Activated CD8-positive, alpha-beta memory T cell treated with anti-CD3 and anti-CD28 coated beads, Interleukin-2, amount 50 U/mL, for 1 hour (primary cell): ENCODE data around the gene ECHDC3.

Source experiments
- DNase-seq: peaks from one replicate; pipeline ENCODE4 v3.0.0-alpha.2; 2020; ENCODE audit errors: extremely low read depth

The ECHDC3 gene

DNA sequence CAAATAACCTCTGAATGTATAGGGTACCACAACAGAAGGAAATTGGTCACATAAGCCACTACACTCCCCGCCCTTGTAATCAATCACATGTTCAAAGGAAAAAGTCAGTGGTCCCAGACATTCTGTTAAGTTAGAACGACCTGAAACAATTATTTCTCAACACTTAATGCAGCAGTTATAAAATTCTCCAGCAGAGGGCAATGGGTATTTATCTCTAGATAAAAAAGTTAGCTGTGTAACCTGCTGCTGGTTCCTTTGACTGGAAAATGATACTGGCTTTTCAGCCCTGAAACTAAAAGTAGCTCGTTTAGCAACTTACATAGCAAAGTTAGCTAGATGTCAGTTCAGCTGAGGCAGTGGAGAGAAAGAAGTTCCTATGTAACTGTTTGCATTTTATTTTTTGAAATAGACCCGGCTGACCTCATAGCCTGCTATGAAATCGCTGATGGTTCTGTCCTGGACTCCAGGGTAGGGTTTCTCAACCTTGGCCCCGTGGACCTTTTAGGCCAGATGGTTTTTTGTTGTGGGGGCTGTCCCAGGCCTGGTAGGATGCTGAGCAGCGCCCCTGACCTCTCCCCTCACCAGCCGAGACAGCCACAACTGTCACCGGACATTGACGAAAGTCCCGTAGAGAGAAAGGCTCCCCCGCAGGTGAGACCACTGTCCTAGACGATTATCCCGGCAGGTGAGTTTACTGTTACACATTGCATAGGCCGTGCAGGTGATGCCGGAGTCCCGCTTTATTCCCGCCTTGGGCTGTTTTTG lies 40.8 kb downstream of the ECHDC3 start:
- no peak for DNase-seq

- DNase-seq = no peak
Observed at GRCh38 chr10:11783558-11783865, 41.3 kb downstream of the ECHDC3 start.

DNA sequence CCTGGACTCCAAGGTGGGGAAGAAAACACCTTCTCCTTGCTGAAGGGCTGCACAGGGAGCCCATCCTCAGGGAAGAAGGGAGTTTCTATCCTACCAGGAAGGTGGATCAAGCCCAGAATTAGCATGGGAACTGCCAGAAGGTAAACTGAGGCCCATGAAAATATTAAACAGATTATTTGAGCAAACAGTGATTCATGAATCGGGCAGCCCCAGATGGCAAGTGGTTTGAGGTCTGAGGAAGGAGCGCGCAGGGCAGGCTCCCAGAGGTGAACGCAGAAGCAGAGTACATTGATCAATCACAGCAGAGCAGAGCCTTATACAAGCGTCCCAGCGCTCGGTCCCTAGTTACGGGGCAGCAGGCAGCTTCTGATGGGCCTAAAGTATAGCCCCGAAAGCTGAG lies 45.2 kb downstream of the ECHDC3 start:
- DNase-seq = no peak

DNA sequence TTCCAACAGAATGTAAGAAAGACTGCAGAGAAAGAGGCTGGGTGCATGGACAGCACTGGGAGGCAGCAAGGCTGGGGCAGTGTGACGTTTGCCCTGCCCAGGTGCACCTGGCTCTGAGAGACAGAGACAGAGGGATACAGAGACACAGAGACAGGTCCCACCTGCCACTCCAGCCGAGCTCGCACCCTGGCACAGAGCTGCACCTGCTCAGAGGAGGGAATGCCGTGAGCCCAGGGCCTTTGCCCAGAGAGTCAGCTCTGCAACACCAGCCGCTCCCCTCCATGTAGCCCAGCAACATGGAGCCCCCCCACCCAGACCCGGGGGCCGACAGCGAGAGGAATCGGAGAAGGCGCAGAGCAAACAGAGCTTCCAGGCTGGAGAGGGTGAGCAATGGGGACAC lies 45.7 kb downstream of the ECHDC3 start:
- DNase-seq = no peak

GRCh38 chr10:11789306-11789705 lies 47.1 kb downstream of the ECHDC3 start:
- DNase-seq = no peak

- no peak for DNase-seq
Observed at GRCh38 chr10:11789956-11790355, 47.8 kb downstream of the ECHDC3 start.

- DNase-seq = no peak
Observed at GRCh38 chr10:11793762-11794479, 51.7 kb downstream of the ECHDC3 start.

DNA sequence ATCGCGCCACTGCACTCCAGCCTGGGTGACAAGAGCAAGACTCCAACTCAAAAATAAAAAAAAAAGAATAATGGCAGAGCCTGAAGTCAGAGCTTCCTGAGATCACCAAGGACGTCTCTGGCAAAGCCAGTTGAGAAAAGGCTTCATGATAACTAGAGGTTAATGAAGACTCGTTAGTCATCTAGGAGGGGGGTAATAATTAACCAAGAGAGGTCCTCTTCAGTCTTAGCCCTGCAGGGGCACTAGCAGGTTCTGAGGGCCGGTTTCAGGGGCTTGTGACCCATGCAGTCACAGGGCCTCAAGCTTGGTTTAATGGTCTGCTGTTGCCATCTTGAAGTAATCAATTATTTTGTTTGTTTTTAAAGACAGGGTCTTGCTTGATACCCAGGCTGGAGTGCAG lies 52.4 kb downstream of the ECHDC3 start:
- no peak for DNase-seq

- no peak for DNase-seq
Observed at GRCh38 chr10:11795101-11795920, 53.1 kb downstream of the ECHDC3 start.

- no peak for DNase-seq
Observed at GRCh38 chr10:11796474-11796873, 54.3 kb downstream of the ECHDC3 start.

DNA sequence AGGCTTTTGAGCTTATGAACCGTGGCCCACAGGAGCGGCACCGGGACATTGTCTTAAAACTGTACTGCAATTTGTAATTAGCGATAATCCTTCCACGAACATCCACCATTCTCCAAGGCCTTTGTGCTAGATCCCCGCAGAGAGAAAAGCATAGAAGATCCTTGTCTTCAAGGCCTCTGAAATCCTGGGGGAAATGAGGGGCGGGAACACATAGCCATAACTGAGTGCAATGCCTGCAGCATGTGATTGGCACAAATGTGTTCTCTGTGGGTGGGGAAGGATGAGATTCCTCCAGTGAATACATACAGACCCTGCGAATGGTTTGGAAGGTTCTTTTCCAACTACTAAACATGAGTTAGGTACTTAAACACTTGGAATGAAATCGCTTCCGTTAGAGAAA lies 55.1 kb downstream of the ECHDC3 start:
- DNase-seq = no peak

DNA sequence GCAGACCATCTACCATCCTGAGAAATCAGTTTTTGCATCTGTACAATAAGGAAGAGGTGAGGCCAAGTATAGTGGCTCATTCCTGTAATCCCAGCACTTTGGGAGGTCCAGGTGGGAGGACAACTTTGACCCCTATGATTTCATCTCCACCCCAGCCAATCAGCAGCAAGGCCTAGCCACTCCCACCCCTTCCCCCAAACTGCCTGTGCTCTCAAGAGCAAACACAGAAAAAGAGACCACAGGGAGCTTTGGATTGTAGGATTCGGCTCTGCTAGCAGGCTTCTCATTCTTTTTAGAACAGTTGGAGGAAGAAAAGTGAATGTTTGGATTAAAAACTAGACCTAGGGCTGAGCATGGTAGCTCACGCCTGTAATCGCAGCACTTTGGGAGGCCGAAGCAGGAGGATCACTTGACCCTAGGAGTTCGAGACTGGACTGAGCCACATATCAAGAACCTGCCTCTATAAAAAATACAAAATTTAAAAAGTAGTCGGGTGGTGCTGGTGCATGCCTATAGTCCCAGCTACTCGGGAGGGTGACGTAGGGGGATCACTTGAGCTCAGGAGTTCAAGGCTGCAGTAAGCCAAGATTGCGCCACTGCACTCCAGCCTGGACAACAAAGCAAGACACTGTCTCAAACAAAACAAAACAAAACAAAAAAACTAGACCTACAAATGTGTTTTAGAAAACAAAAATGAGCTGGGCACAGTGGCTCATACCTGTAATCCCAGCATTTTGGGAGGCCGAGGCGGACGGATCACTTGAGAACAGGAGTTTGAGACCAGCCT lies 55.9 kb downstream of the ECHDC3 start:
- DNase-seq = no peak

GRCh38 chr10:11798845-11799735 lies 56.9 kb downstream of the ECHDC3 start:
- DNase-seq = no peak

- DNase-seq = no peak
Observed at GRCh38 chr10:11799736-11800080, 57.5 kb downstream of the ECHDC3 start.

- DNase-seq = no peak
Observed at GRCh38 chr10:11804336-11804735, 62.2 kb downstream of the ECHDC3 start.

- DNase-seq = no peak
Observed at GRCh38 chr10:11805792-11806191, 63.6 kb downstream of the ECHDC3 start.

- no peak for DNase-seq
Observed at GRCh38 chr10:11806706-11807105, 64.5 kb downstream of the ECHDC3 start.

GRCh38 chr10:11808808-11809207 lies 66.6 kb downstream of the ECHDC3 start:
- DNase-seq = no peak

DNA sequence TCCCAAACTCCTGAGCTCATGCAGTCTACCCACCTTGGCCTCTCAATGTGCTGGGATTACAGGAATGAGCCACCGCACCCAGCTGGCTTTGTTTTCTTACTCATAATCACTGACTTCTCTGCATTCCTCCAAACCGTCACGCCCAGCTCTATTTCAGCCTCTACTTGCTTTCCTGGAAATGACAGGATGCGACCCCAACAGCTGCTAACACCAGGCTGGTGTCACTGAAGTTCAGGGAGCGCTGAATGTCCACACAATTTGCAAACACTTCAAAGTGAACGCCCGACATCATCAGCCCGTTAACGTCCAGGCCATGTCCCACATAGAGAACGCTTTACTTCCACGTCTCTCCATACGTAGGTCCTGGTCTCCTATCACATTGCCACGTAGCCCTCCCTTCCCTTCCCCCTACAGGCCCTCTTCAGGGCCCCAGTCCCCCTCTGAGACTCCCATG lies 68.2 kb downstream of the ECHDC3 start:
- DNase-seq = no peak

DNA sequence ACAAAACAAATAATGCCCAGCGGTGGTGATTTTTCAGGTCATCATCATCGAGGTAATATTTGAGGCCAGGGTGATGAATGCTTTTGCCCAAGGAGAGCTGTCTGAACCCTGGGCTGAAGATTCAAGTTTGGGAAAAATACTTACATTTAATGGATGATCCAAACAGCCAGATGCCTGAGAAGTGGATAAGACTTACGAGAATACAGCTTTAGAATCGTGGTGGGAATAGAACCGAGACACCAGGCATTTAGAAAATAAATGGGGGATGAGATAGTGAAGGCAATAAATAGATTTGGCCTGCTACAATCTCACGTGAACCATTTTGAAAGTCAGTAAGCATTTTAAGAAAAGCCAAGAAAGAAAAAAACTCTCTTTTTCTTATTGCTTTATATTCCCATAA lies 68.8 kb downstream of the ECHDC3 start:
- DNase-seq = no peak

DNA sequence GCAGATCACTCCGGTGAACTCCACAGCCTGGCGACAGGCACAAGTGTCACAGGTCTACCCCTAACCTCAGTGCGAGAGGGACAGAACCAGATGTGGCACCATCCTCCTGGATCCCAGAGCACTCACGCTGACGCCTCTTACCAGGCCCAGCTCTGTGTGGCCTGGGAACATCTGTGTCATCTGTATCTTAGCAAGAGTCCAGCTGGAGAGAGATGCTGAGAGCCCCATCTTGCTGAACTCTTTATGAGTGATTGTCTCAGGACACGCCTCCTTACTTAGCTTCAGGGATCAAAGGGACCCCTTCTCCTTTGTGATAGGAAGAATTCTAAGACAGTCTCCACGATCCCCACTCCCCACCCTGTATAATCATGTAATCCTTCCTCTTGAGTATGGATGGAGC lies 71.0 kb downstream of the ECHDC3 start:
- no peak for DNase-seq
